Fibroblast of lung (primary cell): ENCODE data around the gene BCDIN3D.

ENCODE experiments used
- CTCF ChIP-seq, 2 donors: IDR thresholded peaks in 1 of 2; conservative IDR thresholded peaks in 1 of 2; 1 replicate in 1 of 2; 2 replicates in 1 of 2; pipeline ENCODE4 v1.5.1; 2011 to 2012; ENCODE audit warnings: low read length in 2 of 2, control low read depth in 1 of 2, inconsistent platforms in 1 of 2, low read depth in 1 of 2, mild to moderate bottlenecking in 1 of 2
- EZH2 ChIP-seq: IDR thresholded peaks from 2 replicates; pipeline ENCODE4 v1.5.1; 2012; ENCODE audit warnings: low read length, control low read depth, mild to moderate bottlenecking; ENCODE audit errors: missing control alignments

- no peak for TF ChIP-seq CTCF (conservative IDR thresholded peaks at IDR 0.05 in 1 of 2, IDR thresholded peaks at IDR 0.05 in 1 of 2; ENCODE audit: low read depth in 1 of 2, low read length in 2 of 2)
- TF ChIP-seq EZH2, result no peak
Measured at GRCh38 chr12:49809381-49809905, 33.5 kb downstream of the BCDIN3D start.
